Neural progenitor cell (in vitro differentiated cells): ENCODE data around the gene ELP5. TPM values are rescaled to one million over a fixed set of nuclear protein-coding genes. Genes with fewer than 3 reads are reported as not detected.

Experiments
- DNase-seq: peaks from one replicate; pipeline ENCODE4 v3.0.0-alpha.2; 2016; ENCODE audit warnings: low spot score
- H2AFZ ChIP-seq: fragments of 200-600 bp; sonication (generic); replicated peaks from 2 replicates; pipeline ENCODE4 v1.6.1; 2016; ENCODE audit warnings: antibody characterized with exemption
- H3F3A ChIP-seq: fragments of 200-600 bp; sonication (generic); 2 replicates; pipeline ENCODE4 v1.6.1; 2016; ENCODE audit warnings: antibody characterized with exemption, low read depth
- H3K27ac ChIP-seq: fragments of 200-600 bp; sonication (generic); 2 replicates; pipeline ENCODE4 v1.5.1; 2016; ENCODE audit warnings: mild to moderate bottlenecking
- H3K27me3 ChIP-seq: fragments of 200-600 bp; sonication (generic); 2 replicates; pipeline ENCODE4 v1.6.1; 2016; ENCODE audit warnings: mild to moderate bottlenecking, moderate library complexity
- H3K36me3 ChIP-seq: fragments of 200-600 bp; sonication (generic); 2 replicates; pipeline ENCODE4 v1.5.1; 2016
- H3K4me1 ChIP-seq: fragments of 200-600 bp; sonication (generic); 2 replicates; pipeline ENCODE4 v1.6.1; 2016; ENCODE audit warnings: mixed run types
- H3K4me2 ChIP-seq: fragments of 200-600 bp; sonication (generic); 2 replicates; pipeline ENCODE4 v1.6.1; 2016
- H3K4me3 ChIP-seq: fragments of 200-600 bp; sonication (generic); 2 replicates; pipeline ENCODE4 v1.5.1; 2016
- H3K79me2 ChIP-seq: fragments of 200-600 bp; sonication (generic); 2 replicates; pipeline ENCODE4 v1.6.1; 2016; ENCODE audit warnings: low read depth
- H3K9ac ChIP-seq: fragments of 200-600 bp; sonication (generic); 2 replicates; pipeline ENCODE4 v1.6.1; 2016
- H3K9me3 ChIP-seq: fragments of 200-600 bp; sonication (generic); 2 replicates; pipeline ENCODE4 v1.5.1; 2016; ENCODE audit warnings: low read depth
- H4K20me1 ChIP-seq: fragments of 200-600 bp; sonication (generic); 2 replicates; pipeline ENCODE4 v1.6.1; 2016; ENCODE audit warnings: low read depth
- H3K27ac Mint-ChIP-seq: 3 replicates; pipeline ENCODE4 v1.8.0; 2021; ENCODE audit warnings: mixed read lengths
- H3K27me3 Mint-ChIP-seq: 2 replicates; pipeline ENCODE4 v1.8.0; 2022; ENCODE audit warnings: low read depth, mild to moderate bottlenecking, inconsistent platforms, moderate library complexity, mixed read lengths; ENCODE audit not compliant: insufficient read depth
- H3K36me3 Mint-ChIP-seq: 3 replicates; pipeline ENCODE4 v1.8.0; 2021; ENCODE audit warnings: mixed read lengths
- H3K4me1 Mint-ChIP-seq: 3 replicates; pipeline ENCODE4 v1.8.0; 2021; ENCODE audit warnings: mixed read lengths
- H3K4me3 Mint-ChIP-seq: 3 replicates; pipeline ENCODE4 v1.8.0; 2021; ENCODE audit warnings: mild to moderate bottlenecking, moderate library complexity, mixed read lengths
- H3K9me3 Mint-ChIP-seq: 3 replicates; pipeline ENCODE4 v1.8.0; 2020; ENCODE audit warnings: mixed read lengths
- CTCF ChIP-seq: fragments of 200-600 bp; sonication (generic); IDR thresholded peaks from 2 replicates; pipeline ENCODE4 v1.5.1; 2017; ENCODE audit warnings: antibody characterized with exemption, mild to moderate bottlenecking
- EZH2 ChIP-seq: fragments of 200-600 bp; sonication (generic); IDR thresholded peaks from 2 replicates; pipeline ENCODE4 v1.6.1; 2017; ENCODE audit warnings: antibody characterized with exemption, mild to moderate bottlenecking, moderate library complexity
- EZH2phosphoT487 ChIP-seq: fragments of 200-600 bp; sonication (generic); IDR thresholded peaks from 2 replicates; pipeline ENCODE4 v1.6.1; 2017; ENCODE audit warnings: antibody characterized with exemption
- total RNA-seq: library from RNA; depleted of rRNA; stranded (reverse); fragments of >200 nt; gene quantifications from 2 replicates; pipeline ENCODE4 v1.2.3, GENCODE V29; 2015; ENCODE audit warnings: low replicate concordance

ELP5 gene
- total RNA-seq, 1 donor from 2014 or later, result 17.5 TPM

GRCh38 chr17:7249214-7249613 lies 2.8 kb upstream of the ELP5 start:
- H3K4me1 ChIP-seq, result peaks cover 16% of the 10 kb centered on the region
- no peak overlapping the region for H3K4me3 ChIP-seq
- H3K36me3 Mint-ChIP-seq, result peaks cover 25% of the 10 kb centered on the region
- H3K27ac ChIP-seq, result no peak overlapping the region
- TF ChIP-seq EZH2, result no peak
- no peak for TF ChIP-seq CTCF
- no peak for TF ChIP-seq EZH2phosphoT487
- peaks cover 28% of the 10 kb centered on the region for H3F3A ChIP-seq
- peaks cover 34% of the 10 kb centered on the region for H3K4me1 Mint-ChIP-seq
- no peaks in the 10 kb centered on the region for H3K9me3 Mint-ChIP-seq
- peaks cover 2% of the 10 kb centered on the region for H3K36me3 ChIP-seq
- H3K4me3 Mint-ChIP-seq, result peak overlapping the region; percentile 89
- peak overlapping the region; percentile 24 for H3K9ac ChIP-seq
- H4K20me1 ChIP-seq, result peaks cover 34% of the 10 kb centered on the region
- no peaks in the 10 kb centered on the region for H3K9me3 ChIP-seq
- peaks cover 12% of the 10 kb centered on the region for H3K27me3 Mint-ChIP-seq
- peaks cover 61% of the 10 kb centered on the region for H3K79me2 ChIP-seq
- no peak overlapping the region for H3K27ac Mint-ChIP-seq
- DNase-seq, result no peak
- H3K27me3 ChIP-seq, result no peaks in the 10 kb centered on the region
- peak overlapping the region; percentile 100 for H3K4me2 ChIP-seq
- no peak overlapping the region for H2AFZ ChIP-seq

- H3K27me3 ChIP-seq, result no peaks in the 10 kb centered on the region
- DNase-seq, result no peak
- Mint-ChIP-seq H3K36me3 (peaks cover 23% of the 10 kb centered on the region), H3K27ac (peak overlapping the region; percentile 53), H3K4me1 (peaks cover 34% of the 10 kb centered on the region), H3K9me3 (no peaks in the 10 kb centered on the region), H3K27me3 (peaks cover 12% of the 10 kb centered on the region), H3K4me3 (peak overlapping the region; percentile 89)
- no peak overlapping the region for H2AFZ ChIP-seq
- peaks cover 3% of the 10 kb centered on the region for H3K36me3 ChIP-seq
- H3K9me3 ChIP-seq, result no peaks in the 10 kb centered on the region
- H3K4me3 ChIP-seq, result peak overlapping the region; percentile 61
- no peak overlapping the region for H3K27ac ChIP-seq
- H3K4me2 ChIP-seq, result peak overlapping the region; percentile 100
- H3K79me2 ChIP-seq, result peaks cover 61% of the 10 kb centered on the region
- TF ChIP-seq EZH2phosphoT487 (no peak), EZH2 (no peak), CTCF (no peak)
- peaks cover 22% of the 10 kb centered on the region for H3F3A ChIP-seq
- no peak overlapping the region for H3K9ac ChIP-seq
- peaks cover 16% of the 10 kb centered on the region for H3K4me1 ChIP-seq
- H4K20me1 ChIP-seq, result peaks cover 34% of the 10 kb centered on the region
Observed at GRCh38 chr17:7249830-7250229, 2.2 kb upstream of the ELP5 start.

DNA sequence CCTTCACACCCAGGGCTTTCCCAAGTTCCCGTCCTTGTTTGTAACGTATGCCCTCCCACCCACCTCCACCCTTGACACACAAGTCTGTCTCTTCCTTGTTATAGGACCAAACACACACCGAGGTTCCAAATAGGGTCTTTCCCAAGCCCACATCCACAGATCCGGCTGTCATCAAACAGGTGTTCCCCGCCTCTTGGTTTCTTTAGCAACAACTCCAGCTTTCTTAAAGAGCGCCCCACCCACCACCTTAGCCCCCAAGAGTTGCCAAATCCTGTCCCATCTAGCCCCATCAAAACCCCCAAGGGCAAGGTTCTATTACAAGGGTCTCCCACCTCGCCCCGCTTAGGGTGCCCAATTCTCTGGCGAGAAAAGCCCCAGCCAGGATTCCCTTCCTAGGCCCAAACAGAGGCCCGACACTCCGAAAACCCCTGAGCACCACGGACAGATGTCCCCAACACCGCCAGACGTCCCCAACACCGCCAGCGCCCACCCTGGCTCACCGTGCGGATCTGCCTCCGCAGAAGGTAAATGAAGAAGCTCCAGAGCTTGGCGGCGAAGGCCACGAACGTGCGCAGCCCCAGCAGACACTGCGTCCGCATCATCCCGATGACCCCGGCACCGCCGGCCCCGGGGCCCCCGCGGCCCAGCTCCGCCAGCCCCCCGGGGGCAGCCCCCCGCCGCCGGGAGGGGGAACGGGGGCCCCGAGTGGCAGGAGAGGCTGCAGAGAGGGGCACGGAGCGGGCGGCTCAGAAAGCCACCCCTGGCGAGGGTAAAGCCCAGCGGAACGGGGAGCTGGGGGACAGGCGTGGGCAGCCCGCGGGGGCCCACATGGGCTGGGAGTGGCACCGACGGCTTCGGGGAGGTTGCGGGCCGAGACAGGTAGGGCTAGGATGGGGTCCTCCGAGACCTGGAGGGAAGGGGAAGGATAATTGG lies 1.1 kb upstream of the ELP5 start:
- H3K9me3 ChIP-seq, result no peaks in the 10 kb centered on the region
- peaks cover 61% of the 10 kb centered on the region for H3K79me2 ChIP-seq
- Mint-ChIP-seq H3K4me1 (peaks cover 34% of the 10 kb centered on the region), H3K27me3 (peaks cover 12% of the 10 kb centered on the region), H3K9me3 (no peaks in the 10 kb centered on the region), H3K36me3 (peaks cover 22% of the 10 kb centered on the region), H3K27ac (peak overlapping the region; percentile 95), H3K4me3 (peak overlapping the region; percentile 89)
- H3K27ac ChIP-seq, result peak overlapping the region; percentile 98
- H2AFZ ChIP-seq, result no peak overlapping the region
- peaks cover 18% of the 10 kb centered on the region for H3F3A ChIP-seq
- H3K4me1 ChIP-seq, result peaks cover 16% of the 10 kb centered on the region
- H3K9ac ChIP-seq, result peak overlapping the region; percentile 72
- DNase-seq, result peak; percentile 38
- TF ChIP-seq CTCF (no peak), EZH2phosphoT487 (no peak), EZH2 (no peak)
- peak overlapping the region; percentile 61 for H3K4me3 ChIP-seq
- peaks cover 3% of the 10 kb centered on the region for H3K36me3 ChIP-seq
- H4K20me1 ChIP-seq, result peaks cover 34% of the 10 kb centered on the region
- H3K4me2 ChIP-seq, result peak overlapping the region; percentile 100
- no peaks in the 10 kb centered on the region for H3K27me3 ChIP-seq
